ENCODE data around the gene NRXN2.

NRXN2 gene

GRCh38 chr11:64742889-64743590, 20.0 kb upstream of the NRXN2 start:
- no peak for FAIRE-seq

- FAIRE-seq = no peak
These were observed 19.3 kb upstream of the NRXN2 start for GRCh38 chr11:64742087-64742888.

DNA sequence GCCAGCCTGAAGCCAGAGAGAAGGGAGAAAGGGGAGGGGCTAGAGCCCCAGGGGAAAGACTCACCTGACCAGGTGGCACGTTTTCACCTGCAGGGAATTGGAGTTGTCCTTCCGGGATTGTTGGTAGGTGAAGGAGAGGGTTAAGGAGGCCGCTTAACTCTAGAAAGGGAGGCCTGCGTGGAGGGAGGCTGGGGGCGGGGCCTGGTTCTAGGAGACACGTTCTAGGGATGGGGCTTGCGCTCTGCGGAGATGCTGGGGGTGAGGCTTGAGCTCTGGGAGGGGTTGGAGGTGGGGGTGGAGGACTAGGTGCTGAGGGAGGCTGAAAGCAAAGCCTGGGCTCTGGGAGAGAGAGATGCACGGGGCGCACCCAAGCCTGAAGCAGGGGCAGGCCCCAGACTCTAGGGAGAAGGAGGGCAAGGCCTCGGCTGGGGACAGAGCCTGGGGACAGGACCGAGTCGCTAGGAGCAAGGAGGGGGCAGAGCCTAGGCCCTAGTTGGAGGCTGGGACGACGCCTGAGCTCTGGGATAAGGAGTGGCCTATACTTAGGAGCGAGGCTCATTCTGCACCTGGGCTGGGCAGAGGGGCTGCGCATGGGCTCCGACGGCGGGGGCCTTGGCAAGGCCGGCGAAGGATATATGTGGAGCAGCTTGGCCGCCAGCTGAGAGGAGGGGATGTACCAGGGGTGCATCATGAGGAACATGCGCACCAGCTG, 18.5 kb upstream of the NRXN2 start:
- FAIRE-seq = no peak

DNA sequence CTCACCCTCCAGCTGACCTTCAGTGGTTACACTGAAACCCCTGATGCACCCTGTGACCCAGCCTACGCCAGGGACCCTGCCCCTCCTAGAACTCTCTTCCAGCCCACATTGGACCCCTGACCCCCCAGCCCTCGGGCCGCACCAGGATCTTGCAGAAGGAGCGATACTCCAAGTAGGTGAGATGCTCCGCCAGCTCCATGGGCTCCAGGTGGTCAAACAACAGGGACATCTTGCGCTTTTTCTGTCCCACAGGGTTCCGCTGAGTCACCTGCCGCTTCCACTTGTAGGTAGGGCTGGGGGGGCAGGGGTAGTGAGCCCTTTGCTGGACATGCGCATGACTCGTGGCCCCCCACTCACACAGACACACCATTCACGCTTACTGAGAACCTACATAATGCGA, 16.9 kb upstream of the NRXN2 start:
- FAIRE-seq = no peak

- FAIRE-seq = no peak
These were observed 13.7 kb upstream of the NRXN2 start for GRCh38 chr11:64736654-64737053.

DNA sequence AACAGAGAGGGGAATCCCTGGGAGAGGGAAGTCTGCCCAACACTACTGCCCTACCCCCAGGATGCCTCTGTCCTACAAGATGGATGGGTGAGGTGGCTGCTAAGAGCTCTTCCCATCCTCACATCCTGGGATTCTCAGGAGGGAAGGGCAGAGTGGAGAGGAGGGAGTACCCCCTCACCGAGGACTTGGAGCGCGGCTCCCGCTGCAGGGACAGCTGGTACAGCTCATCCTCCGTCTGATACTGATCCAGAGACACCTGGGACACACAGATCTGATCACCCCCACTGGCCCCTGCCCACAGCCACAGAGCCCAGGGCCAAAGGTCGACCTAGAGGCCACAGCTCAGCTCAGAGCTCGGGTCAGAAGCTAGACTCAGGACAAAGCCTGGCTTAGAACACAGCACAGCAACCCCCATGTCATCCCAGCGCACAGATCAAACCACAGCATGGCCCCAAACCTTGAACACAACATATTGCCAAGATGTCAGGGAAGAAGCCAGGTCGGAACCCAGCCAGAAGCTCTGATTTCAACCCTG, 12.8 kb upstream of the NRXN2 start:
- no peak for FAIRE-seq

DNA sequence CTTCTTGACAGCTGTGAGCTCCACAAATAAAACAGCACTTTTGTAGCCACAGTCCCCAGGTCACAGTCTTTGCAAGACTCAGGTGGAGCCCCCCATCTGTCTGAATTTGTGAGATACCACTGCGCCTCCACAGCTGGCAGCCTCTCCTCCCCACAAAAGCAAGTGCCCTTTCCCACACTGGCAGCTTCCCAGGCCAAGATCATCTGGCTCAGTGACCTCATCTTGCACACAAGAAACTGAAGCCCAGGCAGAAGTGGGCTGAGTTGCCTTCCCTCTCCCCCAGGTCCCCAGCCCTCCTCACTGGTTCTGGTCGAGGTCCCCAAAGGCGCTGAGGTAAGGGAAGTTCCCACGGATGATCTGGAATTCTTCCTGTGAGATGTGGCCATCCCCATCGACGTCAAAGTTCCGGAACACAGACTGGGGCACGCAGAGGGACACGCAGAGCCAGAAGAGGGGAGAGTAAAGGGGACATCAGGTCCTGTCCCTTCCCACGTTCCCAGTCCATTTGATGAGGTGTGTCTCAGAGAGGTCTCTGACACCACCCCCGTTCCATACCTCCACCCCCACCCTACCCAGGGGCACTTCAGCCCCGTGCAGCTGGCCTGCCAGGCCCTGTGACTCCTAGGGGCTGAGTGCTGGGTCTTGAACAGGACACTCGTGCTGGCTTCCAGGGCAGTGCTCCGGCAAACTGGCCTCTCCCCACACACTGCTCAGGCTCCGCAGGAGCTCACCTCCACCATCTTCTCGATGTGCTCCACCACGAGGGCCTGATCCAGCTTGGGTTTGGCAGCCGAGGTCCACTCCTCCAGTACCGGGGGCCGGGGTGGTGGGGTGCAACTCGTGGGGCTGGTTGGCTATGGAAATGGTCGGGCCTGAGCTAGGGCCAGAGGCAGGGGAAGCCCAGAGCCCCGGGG, 12.1 kb upstream of the NRXN2 start:
- FAIRE-seq = no peak

- FAIRE-seq = no peak
These were observed 8.6 kb upstream of the NRXN2 start for GRCh38 chr11:64731601-64732000.

GRCh38 chr11:64729851-64730382, 6.9 kb upstream of the NRXN2 start:
- no peak for FAIRE-seq

DNA sequence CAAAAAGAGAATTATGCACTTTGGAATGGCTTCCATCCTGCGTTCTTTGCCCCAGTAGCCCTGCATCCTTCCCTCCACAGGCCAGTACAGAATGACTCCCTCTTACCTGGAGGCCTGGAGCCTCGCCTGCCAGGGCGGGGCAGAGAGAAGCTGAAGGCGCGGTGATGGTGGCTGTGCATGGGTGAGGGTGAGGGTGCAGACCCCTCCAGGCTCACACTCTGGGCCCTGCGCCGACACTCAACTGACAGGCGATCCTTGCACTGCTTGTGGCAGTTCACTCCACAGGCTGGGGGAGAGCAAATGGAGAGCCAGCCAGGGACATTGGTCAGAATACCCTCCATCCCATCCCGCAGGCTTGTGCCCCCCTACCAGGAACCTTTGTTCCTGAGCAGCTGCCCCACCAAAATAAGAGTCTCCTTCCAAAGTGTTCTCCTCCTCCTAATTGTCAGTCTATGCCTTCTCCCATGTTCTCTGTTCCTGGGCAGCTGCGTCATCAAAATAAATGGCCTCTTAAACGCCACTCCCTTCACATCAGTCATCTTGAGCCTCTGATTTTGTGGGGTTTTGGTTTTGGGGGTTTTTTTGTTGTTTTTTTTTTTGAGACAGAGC, 5.9 kb upstream of the NRXN2 start:
- FAIRE-seq = no peak

DNA sequence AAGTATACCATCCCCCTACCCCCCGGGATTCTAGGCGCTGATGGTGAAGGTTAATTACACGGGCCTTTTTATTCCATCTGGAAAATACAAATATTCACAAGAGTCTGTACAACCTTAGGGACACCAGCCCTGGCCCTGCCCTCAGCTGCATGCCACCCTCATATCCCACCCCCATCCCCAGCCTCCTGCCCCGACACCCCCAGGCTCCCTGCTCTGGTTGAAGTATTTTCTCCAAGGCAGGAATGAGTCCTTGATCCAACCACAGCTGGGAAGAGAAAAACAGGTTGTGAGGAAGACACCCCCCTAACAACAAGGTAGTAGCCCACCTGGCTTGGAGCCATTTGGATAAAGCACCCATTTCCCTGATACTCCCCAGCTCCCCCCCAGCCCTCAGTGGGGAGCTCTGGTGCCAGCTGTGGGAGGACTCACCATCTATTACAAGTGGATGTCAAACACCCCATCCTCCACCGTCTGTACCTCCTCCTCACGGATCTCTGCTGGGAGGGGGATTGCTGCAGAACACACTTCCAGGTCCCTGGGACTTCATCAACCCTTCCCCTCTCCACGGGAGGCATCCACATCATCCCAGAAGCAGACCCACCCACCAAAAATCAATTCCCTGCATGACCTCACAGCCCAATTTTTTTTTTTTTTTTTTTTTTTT, 4.0 kb upstream of the NRXN2 start:
- no peak for FAIRE-seq

DNA sequence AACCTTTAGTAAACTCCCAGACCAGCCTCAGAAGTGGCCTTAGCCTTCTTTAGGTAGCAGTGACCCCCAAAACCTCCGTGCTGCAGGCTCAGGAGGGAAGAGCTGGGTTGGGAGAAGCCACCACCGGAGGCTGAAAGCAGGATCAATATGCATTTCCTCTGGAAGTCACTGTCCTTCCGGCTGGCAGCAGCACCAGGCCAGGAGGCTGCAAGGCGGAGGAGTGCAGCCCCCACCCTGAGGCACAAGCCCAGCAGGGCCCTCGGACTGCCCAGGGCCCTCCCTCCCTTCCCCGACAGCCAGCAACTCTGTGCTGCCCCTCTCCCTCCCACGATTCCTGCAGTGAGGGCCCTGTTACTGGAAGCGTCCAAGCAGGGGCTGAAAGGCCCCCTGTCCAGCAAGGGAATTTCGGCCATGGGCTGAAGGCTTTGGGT, 3.2 kb upstream of the NRXN2 start:
- no peak for FAIRE-seq

GRCh38 chr11:64724863-64725532, 2.0 kb upstream of the NRXN2 start:
- no peak for FAIRE-seq

DNA sequence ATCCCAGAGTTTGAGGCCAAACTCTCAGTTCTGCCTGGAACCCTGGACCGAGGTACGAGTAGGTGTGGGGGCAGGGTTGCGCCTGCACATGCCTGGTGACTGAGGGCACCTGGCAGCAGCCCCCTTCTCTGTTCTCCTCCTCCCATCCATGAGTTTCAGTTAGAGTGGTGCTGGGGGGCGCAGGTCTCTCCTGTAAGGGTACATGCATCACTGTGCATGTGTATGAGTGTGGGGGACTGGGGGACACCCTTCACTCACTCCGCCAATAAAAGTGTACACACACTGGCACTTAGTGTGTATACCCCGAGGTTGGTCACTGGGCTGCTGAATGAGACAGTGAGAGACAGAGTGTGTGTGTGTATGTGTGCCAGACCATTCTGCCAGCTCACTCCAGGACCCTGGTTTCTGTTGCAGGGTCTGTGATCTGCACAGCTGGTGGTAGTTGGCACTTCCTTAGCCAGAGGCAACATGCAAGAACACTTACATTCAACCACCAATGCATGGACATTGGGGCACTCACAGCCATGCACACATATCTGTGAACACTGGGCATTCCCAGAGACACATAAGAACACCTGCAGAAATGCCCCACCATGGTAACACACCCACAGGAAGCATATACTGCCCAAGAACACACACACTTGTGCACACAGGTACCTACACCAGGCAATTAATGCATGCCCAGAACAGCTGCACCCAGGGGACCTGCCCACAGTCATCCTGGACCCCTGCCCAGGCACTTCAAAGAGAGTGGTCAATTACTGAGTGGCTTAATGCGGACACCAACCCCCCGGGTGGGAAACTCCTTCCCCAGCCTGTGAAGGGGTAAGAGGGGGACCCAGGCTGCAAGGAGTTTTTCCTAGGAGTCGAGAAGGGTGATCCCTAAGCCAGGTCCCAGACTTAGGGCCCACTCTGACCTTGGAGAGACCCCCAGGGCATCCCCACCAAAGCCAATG, 1.2 kb upstream of the NRXN2 start:
- no peak for FAIRE-seq

- no peak for FAIRE-seq
These were observed 594 bp downstream of the NRXN2 start for GRCh38 chr11:64722141-64723065.

- FAIRE-seq = no peak
These were observed 1.7 kb downstream of the NRXN2 start for GRCh38 chr11:64721359-64721699.

GRCh38 chr11:64720640-64721358, 2.2 kb downstream of the NRXN2 start:
- FAIRE-seq = no peak

- no peak for FAIRE-seq
These were observed 2.8 kb downstream of the NRXN2 start for GRCh38 chr11:64720167-64720566.

Data from A204.1 (cell line).